ENCODE results near the gene BICDL2. TPM values are rescaled to one million over a fixed set of nuclear protein-coding genes. Genes with fewer than 3 reads are reported as not detected.

BICDL2 gene
- total RNA-seq, 2 donors from 2014 or later: 0.30 TPM; not detected in 1

- peaks cover 13% of the 10 kb centered on the region for H3K27me3 Mint-ChIP-seq (ENCODE audit: low read depth)
- H3K4me3 Mint-ChIP-seq: no peak overlapping the region
- no peaks in the 10 kb centered on the region for H3K9me3 Mint-ChIP-seq
- peaks cover 8 to 10% of the 10 kb centered on the region in 2 donors for H3K36me3 Mint-ChIP-seq (ENCODE audit: insufficient read depth in 2 of 2)
- ATAC-seq (replicated peaks in 1 of 2) (no peak), DNase-seq (no peak)
- no peak overlapping the region for H3K27ac Mint-ChIP-seq
- H3K4me1 Mint-ChIP-seq (ENCODE audit: low read depth): peaks cover 60% of the 10 kb centered on the region
These were observed 13.7 kb upstream of the BICDL2 start for GRCh38 chr16:3050487-3050886.

- no peaks in the 10 kb centered on the region for H3K9me3 Mint-ChIP-seq
- no peak overlapping the region for H3K27ac Mint-ChIP-seq
- no peak overlapping the region for H3K4me3 Mint-ChIP-seq
- ATAC-seq (replicated peaks in 1 of 2) (no peak), DNase-seq (no peak)
- peaks cover 60% of the 10 kb centered on the region for H3K4me1 Mint-ChIP-seq (ENCODE audit: low read depth)
- H3K27me3 Mint-ChIP-seq (ENCODE audit: low read depth): peaks cover 18% of the 10 kb centered on the region
- H3K36me3 Mint-ChIP-seq (ENCODE audit: insufficient read depth in 2 of 2): peaks cover 7 to 8% of the 10 kb centered on the region in 2 donors
These were observed 13.3 kb upstream of the BICDL2 start for GRCh38 chr16:3049921-3050481.

- H3K4me3 Mint-ChIP-seq: peak overlapping the region in 1 of 2 donors; percentile 46
- ATAC-seq (replicated peaks in 1 of 2): no peak
- H3K36me3 Mint-ChIP-seq (ENCODE audit: insufficient read depth in 2 of 2): peaks cover 2% of the 10 kb centered on the region in 2 donors
- H3K4me1 Mint-ChIP-seq (ENCODE audit: low read depth): peaks cover 43% of the 10 kb centered on the region
- peaks cover 43% of the 10 kb centered on the region for H3K27me3 Mint-ChIP-seq (ENCODE audit: low read depth)
- DNase-seq: no peak
- H3K27ac Mint-ChIP-seq: no peak overlapping the region
- no peaks in the 10 kb centered on the region for H3K9me3 Mint-ChIP-seq
These were observed 10.6 kb upstream of the BICDL2 start for GRCh38 chr16:3047387-3047720.

GRCh38 chr16:3046641-3047386 is 10.1 kb upstream of the BICDL2 start:
- peak overlapping the region; percentile 46 to 61 for H3K4me3 Mint-ChIP-seq
- peak; percentile 19 to 29 for ATAC-seq (replicated peaks in 1 of 2)
- H3K36me3 Mint-ChIP-seq (ENCODE audit: insufficient read depth in 2 of 2): peaks cover 0 to 2% of the 10 kb centered on the region in 2 donors
- no peak overlapping the region for H3K27ac Mint-ChIP-seq
- peaks cover 43% of the 10 kb centered on the region for H3K27me3 Mint-ChIP-seq (ENCODE audit: low read depth)
- no peaks in the 10 kb centered on the region for H3K9me3 Mint-ChIP-seq
- peak in 1 of 2 donors; percentile 45 for DNase-seq
- peaks cover 38% of the 10 kb centered on the region for H3K4me1 Mint-ChIP-seq (ENCODE audit: low read depth)

DNA sequence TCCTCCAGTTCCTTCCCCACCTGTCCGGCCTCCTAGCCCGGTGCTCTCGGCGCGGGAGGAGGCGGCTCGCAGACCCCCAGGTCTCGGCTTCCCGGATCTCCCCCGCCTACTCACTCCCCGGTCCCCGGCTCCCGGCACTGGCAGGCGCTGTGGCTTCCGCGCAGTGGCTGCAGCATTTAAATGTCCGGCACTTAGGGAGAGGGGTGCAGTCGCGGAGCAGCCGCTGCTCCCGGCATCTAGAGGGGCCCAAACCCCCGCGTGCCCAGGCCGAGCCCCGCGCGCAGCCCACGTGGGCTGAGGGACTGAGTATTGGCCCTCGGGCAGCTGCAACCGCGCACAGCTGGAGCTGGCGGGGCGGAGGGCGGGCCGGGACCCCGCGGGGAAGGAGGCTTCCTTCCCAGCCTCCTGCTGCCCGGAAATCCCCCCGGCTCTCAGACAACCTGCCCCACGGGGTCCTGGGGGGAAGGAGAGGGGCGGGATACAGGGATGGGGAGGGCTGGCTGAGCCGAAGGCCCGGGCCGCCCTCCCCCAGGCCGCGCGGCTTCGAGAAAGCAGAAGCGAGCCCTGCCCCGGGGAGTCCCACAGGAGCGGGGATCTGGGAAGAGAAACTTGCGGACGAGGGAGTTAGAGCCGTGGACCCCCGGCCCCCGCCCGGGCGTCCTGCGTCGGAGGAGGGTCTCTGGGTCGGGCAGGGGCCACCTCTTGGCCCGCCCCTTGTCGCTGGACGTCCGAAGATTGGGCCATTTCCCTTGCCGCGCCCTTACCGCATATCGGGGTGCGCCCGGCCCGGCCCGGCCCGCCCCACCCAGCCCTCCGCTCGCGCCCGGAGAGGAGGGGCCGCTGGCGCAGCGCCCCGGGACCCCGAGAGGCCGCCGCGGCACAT is 9.3 kb upstream of the BICDL2 start, which contains the start of gene MMP25:
TSS of gene MMP25 (plus strand) at position 804 of the 883 bp plus-strand sequence. CDS start 357 bp downstream, outside the sequence.
- H3K4me1 Mint-ChIP-seq (ENCODE audit: low read depth): peaks cover 29% of the 10 kb centered on the region
- peak in 1 of 2 donors; percentile 47 for DNase-seq
- H3K9me3 Mint-ChIP-seq: no peaks in the 10 kb centered on the region
- peak; percentile 38 to 54 for ATAC-seq (replicated peaks in 1 of 2)
- no peak within 1 kb of the TSS for H3K27ac Mint-ChIP-seq
- no peaks in the 10 kb centered on the region for H3K36me3 Mint-ChIP-seq (ENCODE audit: insufficient read depth in 2 of 2)
- peaks cover 46% of the 10 kb centered on the region for H3K27me3 Mint-ChIP-seq (ENCODE audit: low read depth)
- peak within 1 kb of the TSS; percentile 82 to 86 for H3K4me3 Mint-ChIP-seq

DNA sequence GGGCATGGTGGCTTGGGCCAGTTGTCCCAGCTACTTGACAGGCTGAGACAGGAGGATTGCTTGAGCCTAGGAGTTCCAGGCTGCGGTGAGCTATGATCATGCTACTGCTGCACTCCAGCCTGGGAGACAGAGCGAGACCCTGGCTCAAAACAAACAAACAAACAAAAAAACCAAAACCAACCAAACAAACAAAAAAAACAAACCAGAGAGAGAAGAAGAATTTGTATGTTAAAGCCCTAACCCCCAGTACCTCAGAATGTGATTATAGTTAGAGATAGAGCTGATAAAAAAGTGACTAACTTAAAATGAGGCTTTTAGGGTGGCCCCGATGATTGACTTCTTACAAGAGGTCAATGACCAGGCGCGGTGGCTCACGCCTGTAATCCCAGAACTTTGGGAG is 8.0 kb upstream of the BICDL2 start:
- H3K27me3 Mint-ChIP-seq (ENCODE audit: low read depth): peaks cover 58% of the 10 kb centered on the region
- peaks cover 25% of the 10 kb centered on the region for H3K4me1 Mint-ChIP-seq (ENCODE audit: low read depth)
- H3K9me3 Mint-ChIP-seq: no peaks in the 10 kb centered on the region
- ATAC-seq (replicated peaks in 1 of 2) (no peak), DNase-seq (no peak)
- peak overlapping the region; percentile 3 for H3K27ac Mint-ChIP-seq
- H3K36me3 Mint-ChIP-seq (ENCODE audit: insufficient read depth in 2 of 2): no peaks in the 10 kb centered on the region
- peak overlapping the region; percentile 82 to 86 for H3K4me3 Mint-ChIP-seq

DNA sequence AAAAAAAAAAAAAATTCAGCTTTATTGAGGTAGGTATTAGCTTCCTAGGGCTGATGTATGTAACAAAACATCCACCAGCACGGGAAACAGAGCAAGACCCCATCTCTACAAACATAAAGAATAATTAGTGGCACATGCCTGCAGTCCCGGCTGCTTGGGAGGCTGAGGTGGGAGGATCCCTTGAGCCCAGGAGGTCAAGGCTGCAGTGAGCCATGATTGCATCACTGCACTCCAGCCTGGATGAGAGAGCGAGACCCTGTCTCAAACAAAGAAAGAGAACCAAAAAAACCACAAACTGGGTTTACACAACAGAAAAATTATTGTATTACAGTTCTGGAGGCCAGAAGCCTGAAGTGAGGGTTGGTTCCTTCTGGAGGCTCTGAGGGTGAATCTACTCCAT is 5.6 kb upstream of the BICDL2 start:
- DNase-seq (no peak), ATAC-seq (replicated peaks in 1 of 2) (no peak)
- Mint-ChIP-seq H3K9me3 (no peaks in the 10 kb centered on the region), H3K36me3 (ENCODE audit: insufficient read depth in 2 of 2) (no peaks in the 10 kb centered on the region), H3K27ac (no peak overlapping the region), H3K27me3 (ENCODE audit: low read depth) (peaks cover 66% of the 10 kb centered on the region), H3K4me1 (ENCODE audit: low read depth) (peaks cover 18% of the 10 kb centered on the region), H3K4me3 (no peak overlapping the region)

- H3K36me3 Mint-ChIP-seq (ENCODE audit: insufficient read depth in 2 of 2): peaks cover 0 to 1% of the 10 kb centered on the region in 2 donors
- H3K27me3 Mint-ChIP-seq (ENCODE audit: low read depth): peaks cover 77% of the 10 kb centered on the region
- H3K4me1 Mint-ChIP-seq (ENCODE audit: low read depth): peaks cover 19% of the 10 kb centered on the region
- no peak for ATAC-seq (replicated peaks in 1 of 2)
- H3K27ac Mint-ChIP-seq: no peak overlapping the region
- H3K9me3 Mint-ChIP-seq: no peaks in the 10 kb centered on the region
- H3K4me3 Mint-ChIP-seq: no peak overlapping the region
- no peak for DNase-seq
These were observed 2.2 kb upstream of the BICDL2 start for GRCh38 chr16:3038896-3039295.

- H3K4me1 Mint-ChIP-seq (ENCODE audit: low read depth): peaks cover 19% of the 10 kb centered on the region
- no peak overlapping the region for H3K27ac Mint-ChIP-seq
These were observed 1.5 kb upstream of the BICDL2 start for GRCh38 chr16:3038256-3038655.

GRCh38 chr16:3035972-3036725 is 595 bp downstream of the BICDL2 start:
- peak overlapping the region in 1 of 2 donors; percentile 36 for H3K4me3 Mint-ChIP-seq
- H3K4me1 Mint-ChIP-seq (ENCODE audit: low read depth): peaks cover 27% of the 10 kb centered on the region
- H3K9me3 Mint-ChIP-seq: no peaks in the 10 kb centered on the region
- H3K36me3 Mint-ChIP-seq (ENCODE audit: insufficient read depth in 2 of 2): peaks cover 0 to 1% of the 10 kb centered on the region in 2 donors
- H3K27ac Mint-ChIP-seq: no peak overlapping the region
- ATAC-seq (replicated peaks in 1 of 2) (no peak), DNase-seq (no peak)
- peaks cover 86% of the 10 kb centered on the region for H3K27me3 Mint-ChIP-seq (ENCODE audit: low read depth)

More at GRCh38 chr16:3038256-3038655, 1.5 kb upstream of the BICDL2 start:
- no peak for DNase-seq
- no peak for ATAC-seq (replicated peaks in 1 of 2)
- Mint-ChIP-seq H3K27me3 (ENCODE audit: low read depth) (peaks cover 77% of the 10 kb centered on the region), H3K36me3 (ENCODE audit: insufficient read depth in 2 of 2) (peaks cover 0 to 1% of the 10 kb centered on the region in 2 donors), H3K4me3 (no peak overlapping the region), H3K9me3 (no peaks in the 10 kb centered on the region)

DNA sequence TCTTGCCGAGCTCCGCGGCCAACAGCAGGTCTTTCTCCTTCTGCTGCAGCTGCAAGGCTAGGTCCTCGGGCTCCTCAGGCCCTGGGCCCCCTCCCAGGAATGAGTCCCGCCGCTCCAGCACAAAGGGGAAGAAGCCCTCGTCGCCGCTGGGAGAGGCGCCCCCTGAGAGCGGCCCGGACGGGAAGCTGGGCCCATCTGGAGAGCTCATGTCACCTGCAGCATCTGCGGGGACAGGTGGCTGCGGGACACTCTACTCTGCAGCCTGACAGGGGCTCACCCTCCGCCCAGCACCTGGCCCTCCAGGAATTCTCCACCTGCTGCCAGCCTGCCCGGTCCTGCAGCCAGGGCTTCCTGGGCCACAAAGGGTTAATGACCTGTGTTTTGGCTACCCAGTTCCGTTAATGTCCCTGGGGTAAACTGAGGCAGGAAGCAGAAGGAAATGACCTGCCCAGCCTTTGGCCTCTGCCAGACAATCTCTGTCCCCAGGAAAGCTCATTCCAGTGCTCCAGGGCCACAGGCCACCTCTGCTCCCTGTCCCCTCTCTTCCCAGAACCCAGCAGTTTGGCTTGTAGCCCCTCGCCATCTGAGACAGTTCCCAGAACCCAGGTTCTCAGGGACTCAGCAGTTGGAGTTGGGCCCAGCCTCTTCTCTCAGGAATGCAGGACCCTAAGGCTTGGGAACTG is 1.3 kb downstream of the BICDL2 start:
- H3K27ac Mint-ChIP-seq: no peak overlapping the region
- peaks cover 87% of the 10 kb centered on the region for H3K27me3 Mint-ChIP-seq (ENCODE audit: low read depth)
- H3K9me3 Mint-ChIP-seq: no peaks in the 10 kb centered on the region

GRCh38 chr16:3032624-3033023 is 4.1 kb downstream of the BICDL2 start:
- ATAC-seq (replicated peaks in 1 of 2) (no peak), DNase-seq (no peak)
- H3K27ac Mint-ChIP-seq: no peak overlapping the region
- peaks cover 81% of the 10 kb centered on the region for H3K27me3 Mint-ChIP-seq (ENCODE audit: low read depth)
- no peak overlapping the region for H3K4me3 Mint-ChIP-seq
- peaks cover 40% of the 10 kb centered on the region for H3K4me1 Mint-ChIP-seq (ENCODE audit: low read depth)
- peaks cover 0 to 1% of the 10 kb centered on the region in 2 donors for H3K36me3 Mint-ChIP-seq (ENCODE audit: insufficient read depth in 2 of 2)
- no peaks in the 10 kb centered on the region for H3K9me3 Mint-ChIP-seq

More for the DNA sequence above, 1.3 kb downstream of the BICDL2 start:
- DNase-seq: no peak
- peak overlapping the region in 1 of 2 donors; percentile 36 for H3K4me3 Mint-ChIP-seq
- ATAC-seq (replicated peaks in 1 of 2): no peak
- H3K4me1 Mint-ChIP-seq (ENCODE audit: low read depth): peaks cover 27% of the 10 kb centered on the region
- H3K36me3 Mint-ChIP-seq (ENCODE audit: insufficient read depth in 2 of 2): peaks cover 0 to 1% of the 10 kb centered on the region in 2 donors

Data from activated T-cell treated with anti-CD3 and anti-CD28 coated beads, Interleukin-2, amount 50 U/mL, for 72 hours (primary cell).